Stimulated activated CD8-positive, alpha-beta memory T cell treated with anti-CD3 and anti-CD28 coated beads, Interleukin-12 subunit alpha, Interleukin-12 subunit beta, amount 100 ng/mL, for 4 hours (primary cell): ENCODE results near the gene TTC24.
A peak's percentile ranks its signal among the peaks of the same experiment; 100 is the strongest.

ENCODE experiments used
- DNase-seq: peaks from one replicate; pipeline ENCODE4 v3.0.0-alpha.2; 2020; ENCODE audit warnings: low read depth

The TTC24 gene

GRCh38 chr1:156554971-156555370, 24.6 kb upstream of the TTC24 start:
- DNase-seq: no peak

GRCh38 chr1:156555715-156556114, 23.8 kb upstream of the TTC24 start:
- no peak for DNase-seq

GRCh38 chr1:156556354-156556753, 23.2 kb upstream of the TTC24 start:
- no peak for DNase-seq

- no peak for DNase-seq
Measured at GRCh38 chr1:156559086-156559796, 20.3 kb upstream of the TTC24 start.

GRCh38 chr1:156559797-156560385, 19.6 kb upstream of the TTC24 start:
- no peak for DNase-seq

GRCh38 chr1:156560585-156561163, 18.8 kb upstream of the TTC24 start:
- DNase-seq: no peak

GRCh38 chr1:156565519-156565918, 14.0 kb upstream of the TTC24 start:
- DNase-seq: no peak

GRCh38 chr1:156566436-156566835, 13.1 kb upstream of the TTC24 start:
- no peak for DNase-seq

GRCh38 chr1:156571261-156571852, 8.2 kb upstream of the TTC24 start:
- no peak for DNase-seq

GRCh38 chr1:156571919-156572662, 7.4 kb upstream of the TTC24 start, which contains the start of gene IQGAP3:
IQGAP3 (minus strand) TSS chr1:156572565; CDS start chr1:156572529, 36 bp downstream.
- peak; percentile 44 for DNase-seq

- DNase-seq: no peak
Measured at GRCh38 chr1:156572663-156573018, 6.9 kb upstream of the TTC24 start.

- no peak for DNase-seq
Measured at GRCh38 chr1:156574039-156574633, 5.4 kb upstream of the TTC24 start.

GRCh38 chr1:156577550-156577949, 2.0 kb upstream of the TTC24 start:
- no peak for DNase-seq

GRCh38 chr1:156578055-156578454, 1.5 kb upstream of the TTC24 start:
- no peak for DNase-seq

GRCh38 chr1:156581661-156582387, 2.3 kb downstream of the TTC24 start:
- DNase-seq: peak; percentile 33

GRCh38 chr1:156582388-156583017, 3.0 kb downstream of the TTC24 start:
- DNase-seq: no peak

GRCh38 chr1:156583821-156584622, 4.5 kb downstream of the TTC24 start:
- peak; percentile 31 for DNase-seq

- DNase-seq: no peak
Measured at GRCh38 chr1:156584813-156585212, 5.3 kb downstream of the TTC24 start.

GRCh38 chr1:156586323-156586722, 6.8 kb downstream of the TTC24 start:
- DNase-seq: no peak

- DNase-seq: no peak
Measured at GRCh38 chr1:156586892-156587477, 7.5 kb downstream of the TTC24 start.
